PC-9 (cell line): Measurements from ENCODE around the gene COL15A1.
"Not testable (repeated sequence)": the region's sequence is repeated elsewhere in the genome, so short reads cannot be mapped to it uniquely, and the experiment has no call there.

Experiments used
- CTCF ChIP-seq: fragments of 200-600 bp; sonication (generic); conservative IDR thresholded peaks from 2 replicates; pipeline ENCODE4 v1.6.1; 2017; ENCODE audit warnings: mixed run types, antibody characterized with exemption, mild to moderate bottlenecking, moderate library complexity
- EZH2 ChIP-seq: fragments of 200-600 bp; sonication (generic); IDR thresholded peaks from 2 replicates; pipeline ENCODE4 v1.8.0; 2017; ENCODE audit warnings: antibody characterized with exemption, low read depth

- TF ChIP-seq CTCF, EZH2: not testable (repeated sequence)
These were observed 41.9 kb upstream of the COL15A1 start for GRCh38 chr9:98901843-98902242.
